ENCODE data around the gene IHH. TPM values are rescaled to one million over a fixed set of nuclear protein-coding genes. Genes with fewer than 3 reads are reported as not detected.

The IHH gene
- polyA plus RNA-seq, 1 of the 3 experiments (the other 2 are of a cell fraction), result 0.03 TPM

DNA sequence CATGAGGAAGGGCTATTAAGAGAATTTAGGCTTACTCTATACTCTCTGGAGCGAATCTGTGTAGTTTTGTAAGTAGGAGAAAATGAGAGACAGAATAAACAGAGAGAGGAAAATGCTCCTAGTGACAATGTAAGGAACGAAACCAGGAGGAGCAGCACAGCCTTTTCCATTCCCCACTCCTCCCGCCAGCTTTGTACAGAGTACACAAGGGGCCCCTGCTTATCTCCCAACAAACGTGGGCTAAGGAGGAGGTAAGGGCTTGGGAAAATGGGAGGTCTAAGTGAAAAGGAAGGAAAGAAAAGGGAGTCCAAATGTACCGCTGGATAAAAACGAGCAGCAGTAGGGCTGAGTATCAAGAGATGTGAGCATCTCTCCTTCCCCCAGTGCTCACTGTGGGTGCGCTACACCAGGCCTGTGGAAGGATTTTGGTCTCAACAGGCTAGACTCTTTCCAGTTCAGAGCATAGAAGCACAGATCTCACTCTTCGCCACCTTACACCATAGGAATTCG is 12.1 kb upstream of the IHH start:
- no peaks in the 10 kb centered on the region for H4K20me1 ChIP-seq (ENCODE audit: insufficient read depth)
- peaks cover 6 to 28% of the 10 kb centered on the region in 2 experiments for H3K36me3 ChIP-seq (replicated peaks in 1 of 2; ENCODE audit: control insufficient read depth in 1 of 2, insufficient read depth in 2 of 2, low read length in 1 of 2)
- no peak overlapping the region for H3K4me3 ChIP-seq (ENCODE audit: low read depth in 2 of 2, low read length in 1 of 2)
- TF ChIP-seq FOXM1 (IDR thresholded peaks at IDR 0.05; ENCODE audit: low read depth), result no peak
- TF ChIP-seq FOSL2 (IDR thresholded peaks at IDR 0.05; ENCODE audit: borderline replicate concordance, low read depth), result no peak
- no peak for TF ChIP-seq NFIC (IDR thresholded peaks at IDR 0.05; ENCODE audit: borderline replicate concordance)
- no peak for TF ChIP-seq YY1 (IDR thresholded peaks at IDR 0.05; ENCODE audit: low read depth)
- TF ChIP-seq EP300 (IDR thresholded peaks at IDR 0.05; ENCODE audit: borderline replicate concordance in 1 of 2, low read depth in 1 of 2, low read length in 1 of 2), result no peak
- no peak for TF ChIP-seq SIN3A (IDR thresholded peaks at IDR 0.05; ENCODE audit: borderline replicate concordance, low read depth, low read length)
- TF ChIP-seq, protein P1, sequence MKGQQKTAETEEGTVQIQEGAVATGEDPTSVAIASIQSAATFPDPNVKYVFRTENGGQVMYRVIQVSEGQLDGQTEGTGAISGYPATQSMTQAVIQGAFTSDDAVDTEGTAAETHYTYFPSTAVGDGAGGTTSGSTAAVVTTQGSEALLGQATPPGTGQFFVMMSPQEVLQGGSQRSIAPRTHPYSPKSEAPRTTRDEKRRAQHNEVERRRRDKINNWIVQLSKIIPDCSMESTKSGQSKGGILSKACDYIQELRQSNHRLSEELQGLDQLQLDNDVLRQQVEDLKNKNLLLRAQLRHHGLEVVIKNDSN (IDR thresholded peaks at IDR 0.05; ENCODE audit: borderline replicate concordance, low read depth), result no peak
- TF ChIP-seq RCOR1 (IDR thresholded peaks at IDR 0.05; ENCODE audit: low read length), result no peak
- TF ChIP-seq, protein P2, sequence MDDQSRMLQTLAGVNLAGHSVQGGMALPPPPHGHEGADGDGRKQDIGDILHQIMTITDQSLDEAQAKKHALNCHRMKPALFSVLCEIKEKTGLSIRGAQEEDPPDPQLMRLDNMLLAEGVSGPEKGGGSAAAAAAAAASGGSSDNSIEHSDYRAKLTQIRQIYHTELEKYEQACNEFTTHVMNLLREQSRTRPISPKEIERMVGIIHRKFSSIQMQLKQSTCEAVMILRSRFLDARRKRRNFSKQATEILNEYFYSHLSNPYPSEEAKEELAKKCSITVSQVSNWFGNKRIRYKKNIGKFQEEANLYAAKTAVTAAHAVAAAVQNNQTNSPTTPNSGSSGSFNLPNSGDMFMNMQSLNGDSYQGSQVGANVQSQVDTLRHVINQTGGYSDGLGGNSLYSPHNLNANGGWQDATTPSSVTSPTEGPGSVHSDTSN (IDR thresholded peaks at IDR 0.05), result no peak
- TF ChIP-seq, protein P3, sequence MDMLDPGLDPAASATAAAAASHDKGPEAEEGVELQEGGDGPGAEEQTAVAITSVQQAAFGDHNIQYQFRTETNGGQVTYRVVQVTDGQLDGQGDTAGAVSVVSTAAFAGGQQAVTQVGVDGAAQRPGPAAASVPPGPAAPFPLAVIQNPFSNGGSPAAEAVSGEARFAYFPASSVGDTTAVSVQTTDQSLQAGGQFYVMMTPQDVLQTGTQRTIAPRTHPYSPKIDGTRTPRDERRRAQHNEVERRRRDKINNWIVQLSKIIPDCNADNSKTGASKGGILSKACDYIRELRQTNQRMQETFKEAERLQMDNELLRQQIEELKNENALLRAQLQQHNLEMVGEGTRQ (IDR thresholded peaks at IDR 0.05; ENCODE audit: borderline replicate concordance, low read depth, low read length), result no peak
- H3K4me1 ChIP-seq (ENCODE audit: control insufficient read depth in 1 of 2, insufficient read depth in 2 of 2, low read depth in 1 of 2, low read length in 1 of 2), result no peaks in the 10 kb centered on the region
- no peaks in the 10 kb centered on the region for H3K27me3 ChIP-seq (ENCODE audit: insufficient read depth)
- no peak overlapping the region for H3K9ac ChIP-seq
- ChIA-PET POLR2A (no interaction called here), CTCF (interaction anchor here (0.6 to 9.4 kb wide), 25 partner anchors 10 to 124 kb away, joined by 3 to 99 read pairs (median 5); partner anchors contain the start of genes IHH and NHEJ1)
- no peaks in the 10 kb centered on the region for H3K9me3 ChIP-seq
- H3K4me2 ChIP-seq, result no peak overlapping the region
- WGBS (ENCODE audit: low lambda C conversion rate), result 92% methylated on average over 9 of the region's 9 CpGs
- H3K9me2 ChIP-seq, result no peaks in the 10 kb centered on the region
- no peak overlapping the region for H3K27ac ChIP-seq (ENCODE audit: low read depth in 2 of 2, low read length in 1 of 2)
- no peak overlapping the region for H2AFZ ChIP-seq (ENCODE audit: low read depth)
- no peaks in the 10 kb centered on the region for H3F3A ChIP-seq (replicated peaks; ENCODE audit: insufficient read depth)
- DNase-seq, result no peak
- H3K79me2 ChIP-seq (ENCODE audit: insufficient read depth), result no peaks in the 10 kb centered on the region

DNA sequence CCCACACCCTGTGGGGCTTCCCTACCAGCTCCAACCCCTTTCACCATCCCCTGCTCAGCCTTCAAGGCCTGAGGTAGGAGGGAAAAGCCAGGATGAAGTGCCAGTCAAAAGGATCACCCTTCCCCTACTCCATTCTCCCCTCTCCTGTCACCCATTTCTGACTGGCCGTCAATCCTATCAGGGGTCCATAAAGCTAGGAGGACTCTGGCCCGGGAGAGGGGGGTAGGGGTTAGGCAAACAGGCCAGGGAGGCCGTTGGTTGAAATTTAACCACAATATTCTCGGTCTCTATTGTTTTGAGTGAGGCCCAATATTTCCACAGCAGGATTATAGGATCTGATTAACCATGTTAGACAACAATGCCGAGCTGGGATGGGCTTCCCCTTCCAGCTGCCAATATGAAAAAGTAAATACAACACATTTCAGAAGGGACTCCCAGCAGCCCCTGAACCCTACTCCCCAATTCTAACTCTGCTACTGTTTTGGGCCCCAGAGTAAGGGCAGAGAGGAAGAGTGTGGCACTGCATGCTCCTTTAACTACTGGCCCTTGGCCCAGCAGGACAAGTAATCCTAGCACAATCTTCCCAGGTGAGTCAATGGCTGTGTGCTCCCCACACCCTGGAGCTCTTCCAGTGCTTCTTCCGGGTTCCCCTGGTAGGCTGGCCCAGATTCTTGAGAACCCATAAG is 10.6 kb upstream of the IHH start:
- 70% methylated on average over 6 of the region's 6 CpGs for WGBS (ENCODE audit: low lambda C conversion rate)
- no peak overlapping the region for H2AFZ ChIP-seq (ENCODE audit: low read depth)
- no peak overlapping the region for H3K27ac ChIP-seq (ENCODE audit: low read depth in 2 of 2, low read length in 1 of 2)
- H3K9me3 ChIP-seq, result no peaks in the 10 kb centered on the region
- H3K27me3 ChIP-seq (ENCODE audit: insufficient read depth), result no peaks in the 10 kb centered on the region
- H4K20me1 ChIP-seq (ENCODE audit: insufficient read depth), result no peaks in the 10 kb centered on the region
- no peaks in the 10 kb centered on the region for H3K4me1 ChIP-seq (ENCODE audit: control insufficient read depth in 1 of 2, insufficient read depth in 2 of 2, low read depth in 1 of 2, low read length in 1 of 2)
- no peaks in the 10 kb centered on the region for H3F3A ChIP-seq (replicated peaks; ENCODE audit: insufficient read depth)
- H3K79me2 ChIP-seq (ENCODE audit: insufficient read depth), result no peaks in the 10 kb centered on the region
- H3K36me3 ChIP-seq (replicated peaks in 1 of 2; ENCODE audit: control insufficient read depth in 1 of 2, insufficient read depth in 2 of 2, low read length in 1 of 2), result peaks cover 0 to 17% of the 10 kb centered on the region in 2 experiments
- H3K4me3 ChIP-seq (ENCODE audit: low read depth in 2 of 2, low read length in 1 of 2), result no peak overlapping the region
- ChIA-PET CTCF (interaction anchor here (0.9 to 9.4 kb wide), 10 partner anchors 11 to 91 kb away, joined by 3 to 99 read pairs (median 16); partner anchors contain the start of genes IHH and NHEJ1), POLR2A (no interaction called here)
- no peak overlapping the region for H3K9ac ChIP-seq
- H3K4me2 ChIP-seq, result no peak overlapping the region
- H3K9me2 ChIP-seq, result no peaks in the 10 kb centered on the region
- no peak for DNase-seq
- no peak for TF ChIP-seq FOXM1 (IDR thresholded peaks at IDR 0.05; ENCODE audit: low read depth)
- TF ChIP-seq NRF1 (IDR thresholded peaks at IDR 0.05; ENCODE audit: low read depth, low read length), result no peak
